Measurements from ENCODE around the gene GNA14.

DNA sequence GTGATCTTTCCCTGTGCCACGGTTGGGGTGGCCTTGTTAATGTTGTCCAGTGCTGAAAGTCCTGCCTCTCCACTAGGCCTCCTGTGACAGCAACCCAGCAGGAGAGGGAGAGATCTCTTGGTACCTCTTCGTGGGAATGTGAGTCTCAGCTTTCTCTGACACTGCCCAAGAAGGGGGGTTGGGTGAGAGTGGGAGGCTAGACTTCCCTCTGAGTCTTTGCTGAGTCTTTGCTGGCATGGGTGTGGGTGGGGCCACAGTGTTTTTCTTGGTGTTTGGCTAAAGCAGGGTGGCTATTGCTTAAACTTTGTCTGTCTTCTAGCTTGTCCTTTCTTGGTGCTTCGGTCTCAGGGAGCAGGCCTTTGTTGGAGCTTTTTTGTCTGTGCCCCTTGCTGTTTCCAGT, 145.6 kb downstream of the GNA14 start:
- no peak for TF ChIP-seq EP300 (IDR thresholded peaks at IDR 0.05)
- TF ChIP-seq, protein P1, sequence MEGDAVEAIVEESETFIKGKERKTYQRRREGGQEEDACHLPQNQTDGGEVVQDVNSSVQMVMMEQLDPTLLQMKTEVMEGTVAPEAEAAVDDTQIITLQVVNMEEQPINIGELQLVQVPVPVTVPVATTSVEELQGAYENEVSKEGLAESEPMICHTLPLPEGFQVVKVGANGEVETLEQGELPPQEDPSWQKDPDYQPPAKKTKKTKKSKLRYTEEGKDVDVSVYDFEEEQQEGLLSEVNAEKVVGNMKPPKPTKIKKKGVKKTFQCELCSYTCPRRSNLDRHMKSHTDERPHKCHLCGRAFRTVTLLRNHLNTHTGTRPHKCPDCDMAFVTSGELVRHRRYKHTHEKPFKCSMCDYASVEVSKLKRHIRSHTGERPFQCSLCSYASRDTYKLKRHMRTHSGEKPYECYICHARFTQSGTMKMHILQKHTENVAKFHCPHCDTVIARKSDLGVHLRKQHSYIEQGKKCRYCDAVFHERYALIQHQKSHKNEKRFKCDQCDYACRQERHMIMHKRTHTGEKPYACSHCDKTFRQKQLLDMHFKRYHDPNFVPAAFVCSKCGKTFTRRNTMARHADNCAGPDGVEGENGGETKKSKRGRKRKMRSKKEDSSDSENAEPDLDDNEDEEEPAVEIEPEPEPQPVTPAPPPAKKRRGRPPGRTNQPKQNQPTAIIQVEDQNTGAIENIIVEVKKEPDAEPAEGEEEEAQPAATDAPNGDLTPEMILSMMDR (IDR thresholded peaks at IDR 0.05): no peak
